ENCODE results near the gene NSUN6.

DNA sequence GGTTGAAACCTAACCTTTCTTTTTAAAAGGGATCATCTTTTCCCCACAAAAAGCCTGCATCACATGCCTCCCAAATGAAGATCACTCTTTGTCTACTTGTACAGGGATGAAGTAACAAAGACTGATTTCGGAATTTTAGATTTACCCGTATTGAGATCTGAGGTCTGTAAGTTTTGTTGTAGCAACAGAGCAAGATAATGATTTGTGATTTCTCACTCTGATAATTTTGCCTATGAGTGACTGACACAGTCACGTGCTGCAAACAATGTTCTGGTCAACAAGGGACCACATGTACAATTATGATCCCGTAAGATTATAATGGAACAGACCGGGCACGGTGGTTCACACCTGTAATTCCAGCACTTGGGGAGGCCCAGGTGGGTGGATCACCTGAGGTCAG lies 39.2 kb upstream of the NSUN6 start:
- TF ChIP-seq, protein P1, sequence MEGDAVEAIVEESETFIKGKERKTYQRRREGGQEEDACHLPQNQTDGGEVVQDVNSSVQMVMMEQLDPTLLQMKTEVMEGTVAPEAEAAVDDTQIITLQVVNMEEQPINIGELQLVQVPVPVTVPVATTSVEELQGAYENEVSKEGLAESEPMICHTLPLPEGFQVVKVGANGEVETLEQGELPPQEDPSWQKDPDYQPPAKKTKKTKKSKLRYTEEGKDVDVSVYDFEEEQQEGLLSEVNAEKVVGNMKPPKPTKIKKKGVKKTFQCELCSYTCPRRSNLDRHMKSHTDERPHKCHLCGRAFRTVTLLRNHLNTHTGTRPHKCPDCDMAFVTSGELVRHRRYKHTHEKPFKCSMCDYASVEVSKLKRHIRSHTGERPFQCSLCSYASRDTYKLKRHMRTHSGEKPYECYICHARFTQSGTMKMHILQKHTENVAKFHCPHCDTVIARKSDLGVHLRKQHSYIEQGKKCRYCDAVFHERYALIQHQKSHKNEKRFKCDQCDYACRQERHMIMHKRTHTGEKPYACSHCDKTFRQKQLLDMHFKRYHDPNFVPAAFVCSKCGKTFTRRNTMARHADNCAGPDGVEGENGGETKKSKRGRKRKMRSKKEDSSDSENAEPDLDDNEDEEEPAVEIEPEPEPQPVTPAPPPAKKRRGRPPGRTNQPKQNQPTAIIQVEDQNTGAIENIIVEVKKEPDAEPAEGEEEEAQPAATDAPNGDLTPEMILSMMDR (conservative IDR thresholded peaks at IDR 0.05; ENCODE audit: low read length) = no peak
- no peak for TF ChIP-seq EZH2phosphoT487 (IDR thresholded peaks at IDR 0.05; ENCODE audit: borderline replicate concordance, low read depth, low read length)

Data from OCI-LY7 (cell line).